ENCODE results near the gene DUSP8. TPM values are rescaled to one million over a fixed set of nuclear protein-coding genes. Genes with fewer than 3 reads are reported as not detected.

DUSP8 gene
- total RNA-seq, 2 donors from 2014 or later: 4.7 to 7.0 TPM

GRCh38 chr11:1570001-1570453 lies 2.0 kb downstream of the DUSP8 start:
- Mint-ChIP-seq H3K4me1 (peaks cover 20% of the 10 kb centered on the region), H3K27me3 (ENCODE audit: insufficient read depth) (peaks cover 21% of the 10 kb centered on the region), H3K27ac (no peak overlapping the region), H3K4me3 (peak overlapping the region; percentile 47), H3K9me3 (no peaks in the 10 kb centered on the region), H3K36me3 (ENCODE audit: low read depth) (no peaks in the 10 kb centered on the region)
- H3K9ac ChIP-seq (ENCODE audit: extremely low read depth, low read length, poor library complexity, severe bottlenecking): no peak overlapping the region
- WGBS, 2 experiments (ENCODE audit: insufficient coverage in 1 of 2, insufficient read length in 1 of 2): 93% methylated on average over 11 of the region's 11 CpGs; no CpG with 5 or more reads in 1 of the 2 experiments
- no peaks in the 10 kb centered on the region for H3K36me3 ChIP-seq (ENCODE audit: control insufficient read depth, insufficient read depth, low read length)
- no peak overlapping the region for H3K4me3 ChIP-seq (ENCODE audit: low read length)
- DNase-seq: peak; percentile 53
- no peak for TF ChIP-seq CTCF (conservative IDR thresholded peaks at IDR 0.05)
- H3K4me1 ChIP-seq (ENCODE audit: control insufficient read depth, insufficient read depth, low read length): peaks cover 12% of the 10 kb centered on the region
- no peak overlapping the region for H3K27ac ChIP-seq (ENCODE audit: low read depth, low read length)
- peaks cover 37% of the 10 kb centered on the region for H3K27me3 ChIP-seq (ENCODE audit: control insufficient read depth, insufficient read depth, low read length, poor library complexity, severe bottlenecking)
- no peaks in the 10 kb centered on the region for H3K9me3 ChIP-seq (ENCODE audit: control insufficient read depth, low read length)

DNA sequence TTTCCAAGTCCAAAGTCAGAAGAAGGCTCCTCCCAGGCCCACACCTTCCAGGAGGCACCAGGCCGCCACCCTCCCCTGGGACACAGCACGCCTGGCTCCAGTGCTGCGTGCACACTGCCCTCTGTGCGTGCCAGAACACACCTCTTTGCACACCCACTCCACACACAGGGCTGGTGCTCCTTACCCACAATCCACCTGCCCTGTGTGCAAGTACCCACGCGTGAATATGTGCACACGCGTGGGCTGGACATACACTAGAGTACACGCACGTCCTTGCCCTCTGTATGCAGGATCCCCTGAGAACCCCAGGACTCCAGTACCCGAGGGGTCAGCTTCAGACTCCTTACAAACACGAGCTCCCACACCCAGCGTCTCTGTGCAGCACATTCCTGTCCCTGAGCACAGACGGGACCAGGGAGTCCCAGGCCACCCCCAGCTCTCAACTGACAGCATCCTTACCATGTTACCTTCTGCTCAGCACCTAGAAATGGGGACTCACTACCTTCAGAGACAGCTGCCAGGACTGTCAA lies 2.8 kb downstream of the DUSP8 start:
- peaks cover 32% of the 10 kb centered on the region for H3K27me3 ChIP-seq (ENCODE audit: control insufficient read depth, insufficient read depth, low read length, poor library complexity, severe bottlenecking)
- H3K27ac Mint-ChIP-seq: no peak overlapping the region
- H3K36me3 ChIP-seq (ENCODE audit: control insufficient read depth, insufficient read depth, low read length): no peaks in the 10 kb centered on the region
- H3K9me3 Mint-ChIP-seq: no peaks in the 10 kb centered on the region
- H3K4me3 ChIP-seq (ENCODE audit: low read length): no peak overlapping the region
- WGBS, 2 experiments (ENCODE audit: insufficient coverage in 1 of 2, insufficient read length in 1 of 2): 87 to 88% methylated on average over 10 to 14 of the region's 14 CpGs
- no peak for DNase-seq
- H3K27me3 Mint-ChIP-seq (ENCODE audit: insufficient read depth): peaks cover 17% of the 10 kb centered on the region
- no peaks in the 10 kb centered on the region for H3K9me3 ChIP-seq (ENCODE audit: control insufficient read depth, low read length)
- peaks cover 13% of the 10 kb centered on the region for H3K4me1 ChIP-seq (ENCODE audit: control insufficient read depth, insufficient read depth, low read length)
- no peak for TF ChIP-seq CTCF (conservative IDR thresholded peaks at IDR 0.05)
- H3K27ac ChIP-seq (ENCODE audit: low read depth, low read length): no peak overlapping the region
- H3K9ac ChIP-seq (ENCODE audit: extremely low read depth, low read length, poor library complexity, severe bottlenecking): no peak overlapping the region
- peaks cover 20% of the 10 kb centered on the region for H3K4me1 Mint-ChIP-seq
- no peak overlapping the region for H3K4me3 Mint-ChIP-seq
- no peaks in the 10 kb centered on the region for H3K36me3 Mint-ChIP-seq (ENCODE audit: low read depth)

GRCh38 chr11:1568441-1568911 lies 3.6 kb downstream of the DUSP8 start:
- Histone ChIP-seq H3K4me3 (ENCODE audit: low read length) (no peak overlapping the region), H3K9me3 (ENCODE audit: control insufficient read depth, low read length) (no peaks in the 10 kb centered on the region), H3K4me1 (ENCODE audit: control insufficient read depth, insufficient read depth, low read length) (peaks cover 17% of the 10 kb centered on the region), H3K9ac (ENCODE audit: extremely low read depth, low read length, poor library complexity, severe bottlenecking) (no peak overlapping the region), H3K36me3 (ENCODE audit: control insufficient read depth, insufficient read depth, low read length) (no peaks in the 10 kb centered on the region), H3K27ac (ENCODE audit: low read depth, low read length) (no peak overlapping the region), H3K27me3 (ENCODE audit: control insufficient read depth, insufficient read depth, low read length, poor library complexity, severe bottlenecking) (peaks cover 23% of the 10 kb centered on the region)
- H3K27me3 Mint-ChIP-seq (ENCODE audit: insufficient read depth): peaks cover 9% of the 10 kb centered on the region
- no peak overlapping the region for H3K27ac Mint-ChIP-seq
- DNase-seq: peak; percentile 96
- peak overlapping the region; percentile 12 for H3K4me3 Mint-ChIP-seq
- 22 to 23% methylated on average over 5 to 13 of the region's 13 CpGs for WGBS, 2 experiments (ENCODE audit: insufficient coverage in 1 of 2, insufficient read length in 1 of 2)
- H3K4me1 Mint-ChIP-seq: peaks cover 20% of the 10 kb centered on the region
- no peaks in the 10 kb centered on the region for H3K9me3 Mint-ChIP-seq
- no peak for TF ChIP-seq CTCF (conservative IDR thresholded peaks at IDR 0.05)
- no peaks in the 10 kb centered on the region for H3K36me3 Mint-ChIP-seq (ENCODE audit: low read depth)
